WTC11 (cell line): ENCODE measurements around the gene WDR73. TPM values are rescaled to one million over a fixed set of nuclear protein-coding genes. Genes with fewer than 3 reads are reported as not detected.

ENCODE experiments used
- ATAC-seq: fragments of 200-7000 bp; cut with Tn5 transposase; 2 replicates; pipeline ENCODE4 v1.10.0; 2021; ENCODE audit warnings: mild to moderate bottlenecking, moderate library complexity
- CTCF ChIA-PET: fragments of 300-600 bp; sonication (Branson Sonifier 250); formaldehyde crosslinking; loops from one replicate; lab custom pipeline; 2021; ENCODE audit warnings: antibody characterized with exemption; lab: Charles Lee
- POLR2A ChIA-PET: fragments of 350-600 bp; sonication (Branson Sonifier 250); formaldehyde crosslinking; loops from one replicate; lab custom pipeline; 2021; ENCODE audit warnings: antibody characterized with exemption; lab: Charles Lee
- DNase-seq: peaks from one replicate; pipeline ENCODE4 v3.0.0; 2021; ENCODE audit warnings: low spot score
- H3K27ac Mint-ChIP-seq: 2 replicates; pipeline ENCODE4 v1.8.0; 2021; ENCODE audit warnings: mixed read lengths
- H3K27me3 Mint-ChIP-seq: 2 replicates; pipeline ENCODE4 v1.8.0; 2021; ENCODE audit warnings: low read depth, mild to moderate bottlenecking, moderate library complexity, mixed read lengths
- H3K36me3 Mint-ChIP-seq: 2 replicates; pipeline ENCODE4 v1.8.0; 2021; ENCODE audit warnings: mixed read lengths
- H3K4me1 Mint-ChIP-seq: 2 replicates; pipeline ENCODE4 v1.8.0; 2022; ENCODE audit warnings: mixed read lengths
- H3K4me3 Mint-ChIP-seq: 2 replicates; pipeline ENCODE4 v1.8.0; 2021; ENCODE audit warnings: mild to moderate bottlenecking, moderate library complexity, mixed read lengths
- H3K9me3 Mint-ChIP-seq: 2 replicates; pipeline ENCODE4 v1.8.0; 2021; ENCODE audit warnings: mixed read lengths
- ATF1 ChIP-seq: sonication (generic); formaldehyde crosslinking; IDR thresholded peaks from 2 replicates; pipeline ENCODE4 v1.8.1; 2023; ENCODE audit warnings: mild to moderate bottlenecking, moderate library complexity, missing genetic modification reagents
- KAT7 ChIP-seq: sonication (generic); formaldehyde crosslinking; IDR thresholded peaks from 2 replicates; pipeline ENCODE4 v1.8.1; 2023; ENCODE audit warnings: missing genetic modification reagents, mild to moderate bottlenecking, borderline replicate concordance
- MXD4 ChIP-seq: fragments of 250-450 bp; sonication (Bioruptor Pico); IDR thresholded peaks from 2 replicates; pipeline ENCODE4 v1.8.0; 2021; ENCODE audit warnings: mild to moderate bottlenecking, moderate library complexity, borderline replicate concordance
- MYBL2 ChIP-seq: sonication (generic); formaldehyde crosslinking; IDR thresholded peaks from 2 replicates; pipeline ENCODE4 v1.8.1; 2023; ENCODE audit warnings: mild to moderate bottlenecking, moderate library complexity, missing genetic modification reagents
- NFATC4 ChIP-seq: fragments of 250-450 bp; sonication (Bioruptor Pico); IDR thresholded peaks from 2 replicates; pipeline ENCODE4 v1.9.0; 2021; ENCODE audit warnings: mild to moderate bottlenecking
- NR2C2 ChIP-seq: sonication (generic); formaldehyde crosslinking; IDR thresholded peaks from 2 replicates; pipeline ENCODE4 v1.8.0; 2022; ENCODE audit warnings: mild to moderate bottlenecking, missing genetic modification reagents
- NR3C1 ChIP-seq: sonication (generic); formaldehyde crosslinking; conservative IDR thresholded peaks from 2 replicates; pipeline ENCODE4 v1.8.1; 2023; ENCODE audit warnings: low read depth, mild to moderate bottlenecking, missing genetic modification reagents
- SMAD3 ChIP-seq: sonication (generic); formaldehyde crosslinking; IDR thresholded peaks from 2 replicates; pipeline ENCODE4 v1.8.0; 2022; ENCODE audit warnings: missing genetic modification reagents, mild to moderate bottlenecking, borderline replicate concordance
- SP1 ChIP-seq: sonication (generic); formaldehyde crosslinking; conservative IDR thresholded peaks from 2 replicates; pipeline ENCODE4 v1.8.1; 2022; ENCODE audit warnings: missing genetic modification reagents
- TEAD1 ChIP-seq: sonication (generic); formaldehyde crosslinking; IDR thresholded peaks from 2 replicates; pipeline ENCODE4 v1.8.0; 2022; ENCODE audit warnings: mild to moderate bottlenecking, missing genetic modification reagents
- ZNF121 ChIP-seq: sonication (generic); formaldehyde crosslinking; IDR thresholded peaks from 2 replicates; pipeline ENCODE4 v1.8.0; 2023; ENCODE audit warnings: missing genetic modification reagents
- ZNF138 ChIP-seq: sonication (generic); formaldehyde crosslinking; conservative IDR thresholded peaks from 2 replicates; pipeline ENCODE4 v1.8.1; 2022; ENCODE audit warnings: mild to moderate bottlenecking, moderate library complexity, missing genetic modification reagents
- ZNF423 ChIP-seq: fragments of 250-450 bp; sonication (Bioruptor Pico); IDR thresholded peaks from 2 replicates; pipeline ENCODE4 v2.1.2; 2022; ENCODE audit warnings: mild to moderate bottlenecking, moderate library complexity
- total RNA-seq: library from RNA; stranded (reverse); gene quantifications from 3 replicates; pipeline ENCODE4 v1.2.3, GENCODE V29; 2021
- TF ChIP-seq, protein P1 (sequence below): fragments of 250-450 bp; sonication (Bioruptor Pico); conservative IDR thresholded peaks from 2 replicates; pipeline ENCODE4 v1.9.0; 2021; ENCODE audit warnings: mild to moderate bottlenecking
- TF ChIP-seq, protein P2 (sequence below): sonication (generic); formaldehyde crosslinking; IDR thresholded peaks from 2 replicates; pipeline ENCODE4 v1.8.1; 2023; ENCODE audit warnings: mild to moderate bottlenecking, missing genetic modification reagents, borderline replicate concordance
- TF ChIP-seq, protein P3 (sequence below): sonication (generic); formaldehyde crosslinking; IDR thresholded peaks from 2 replicates; pipeline ENCODE4 v1.8.1; 2023; ENCODE audit warnings: mild to moderate bottlenecking, missing genetic modification reagents
- TF ChIP-seq, protein P4 (sequence below): sonication (generic); formaldehyde crosslinking; IDR thresholded peaks from 2 replicates; pipeline ENCODE4 v1.8.0; 2023; ENCODE audit warnings: missing genetic modification reagents
- TF ChIP-seq, protein P5 (sequence below): sonication (generic); formaldehyde crosslinking; IDR thresholded peaks from 2 replicates; pipeline ENCODE4 v1.8.1; 2022; ENCODE audit warnings: low read depth, mild to moderate bottlenecking, moderate library complexity, missing genetic modification reagents, borderline replicate concordance
- TF ChIP-seq, protein P6 (sequence below): sonication (generic); formaldehyde crosslinking; IDR thresholded peaks from 2 replicates; pipeline ENCODE4 v1.8.1; 2022; ENCODE audit warnings: mild to moderate bottlenecking, missing genetic modification reagents, moderate library complexity, borderline replicate concordance
- TF ChIP-seq, protein P7 (sequence below): fragments of 250-450 bp; sonication (Bioruptor Pico); IDR thresholded peaks from 2 replicates; pipeline ENCODE4 v1.9.0; 2021; ENCODE audit warnings: mild to moderate bottlenecking, borderline replicate concordance

WDR73 gene
- total RNA-seq, 1 experiment from 2014 or later = 22.6 TPM

DNA sequence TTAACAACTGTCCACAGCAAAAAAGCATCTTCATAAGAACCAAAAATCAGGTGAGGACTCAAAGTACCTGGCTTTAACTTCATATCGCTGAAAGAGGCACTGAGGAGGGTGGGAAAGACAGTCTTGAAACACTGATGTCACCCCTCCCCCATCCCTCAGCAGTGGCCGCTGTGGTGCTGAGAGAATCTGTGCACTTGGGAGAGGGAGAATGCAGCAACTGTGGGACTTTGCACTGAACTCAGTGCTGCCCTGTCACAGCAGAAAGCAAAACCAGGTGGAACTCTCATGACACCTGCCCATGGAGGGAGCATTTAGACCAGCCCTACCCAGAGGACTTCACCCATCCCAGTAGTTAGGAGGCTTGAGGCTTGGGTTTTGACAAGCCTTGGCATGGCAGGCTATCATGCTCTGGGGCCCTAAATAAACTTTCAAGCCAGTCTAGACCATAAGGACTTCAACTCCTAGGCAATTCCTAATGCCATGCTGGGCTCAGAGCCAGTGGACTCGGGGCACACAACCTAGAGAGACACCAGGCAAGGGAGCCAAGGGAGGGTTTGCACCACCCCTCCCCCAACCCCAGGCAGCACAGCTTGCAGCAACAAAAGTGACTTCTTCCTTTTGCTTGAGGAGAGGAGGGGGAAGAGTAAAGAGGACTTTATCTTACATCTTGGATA, 59.3 kb downstream of the WDR73 start (continued):
- TF ChIP-seq, protein P1, sequence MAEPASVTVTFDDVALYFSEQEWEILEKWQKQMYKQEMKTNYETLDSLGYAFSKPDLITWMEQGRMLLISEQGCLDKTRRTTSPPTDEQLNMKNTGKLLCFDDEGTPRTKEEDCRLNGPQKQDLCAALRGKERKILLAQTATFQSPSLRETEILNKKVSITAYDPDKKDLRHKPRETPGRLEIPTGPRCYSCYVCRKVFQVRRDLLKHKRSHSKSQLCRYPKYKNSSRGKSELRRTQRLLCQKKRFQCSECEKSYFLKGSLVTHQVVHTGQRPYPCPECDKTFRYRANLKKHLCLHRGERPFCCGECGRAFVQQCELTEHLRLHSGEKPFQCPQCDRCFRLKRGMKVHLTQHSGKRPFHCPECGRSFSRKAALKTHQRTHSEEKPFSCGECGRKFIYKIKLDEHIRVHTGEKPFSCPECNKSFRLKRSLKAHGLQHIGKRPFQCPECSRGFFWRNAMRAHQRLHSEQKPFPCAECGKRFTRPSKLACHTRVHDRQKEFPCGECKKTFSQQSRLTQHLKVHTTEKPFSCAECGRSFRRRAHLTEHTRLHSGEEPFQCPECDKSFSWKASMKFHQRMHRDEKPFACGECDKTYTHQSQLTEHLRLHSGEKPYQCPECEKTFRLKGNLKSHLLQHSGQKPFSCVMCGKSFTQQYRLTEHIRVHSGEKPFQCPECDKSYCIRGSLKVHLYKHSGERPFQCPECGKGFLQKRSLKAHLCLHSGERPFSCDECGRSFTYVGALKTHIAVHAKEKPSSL (CRISPR knock-in tag) = no peak
- TF ChIP-seq, protein P2, sequence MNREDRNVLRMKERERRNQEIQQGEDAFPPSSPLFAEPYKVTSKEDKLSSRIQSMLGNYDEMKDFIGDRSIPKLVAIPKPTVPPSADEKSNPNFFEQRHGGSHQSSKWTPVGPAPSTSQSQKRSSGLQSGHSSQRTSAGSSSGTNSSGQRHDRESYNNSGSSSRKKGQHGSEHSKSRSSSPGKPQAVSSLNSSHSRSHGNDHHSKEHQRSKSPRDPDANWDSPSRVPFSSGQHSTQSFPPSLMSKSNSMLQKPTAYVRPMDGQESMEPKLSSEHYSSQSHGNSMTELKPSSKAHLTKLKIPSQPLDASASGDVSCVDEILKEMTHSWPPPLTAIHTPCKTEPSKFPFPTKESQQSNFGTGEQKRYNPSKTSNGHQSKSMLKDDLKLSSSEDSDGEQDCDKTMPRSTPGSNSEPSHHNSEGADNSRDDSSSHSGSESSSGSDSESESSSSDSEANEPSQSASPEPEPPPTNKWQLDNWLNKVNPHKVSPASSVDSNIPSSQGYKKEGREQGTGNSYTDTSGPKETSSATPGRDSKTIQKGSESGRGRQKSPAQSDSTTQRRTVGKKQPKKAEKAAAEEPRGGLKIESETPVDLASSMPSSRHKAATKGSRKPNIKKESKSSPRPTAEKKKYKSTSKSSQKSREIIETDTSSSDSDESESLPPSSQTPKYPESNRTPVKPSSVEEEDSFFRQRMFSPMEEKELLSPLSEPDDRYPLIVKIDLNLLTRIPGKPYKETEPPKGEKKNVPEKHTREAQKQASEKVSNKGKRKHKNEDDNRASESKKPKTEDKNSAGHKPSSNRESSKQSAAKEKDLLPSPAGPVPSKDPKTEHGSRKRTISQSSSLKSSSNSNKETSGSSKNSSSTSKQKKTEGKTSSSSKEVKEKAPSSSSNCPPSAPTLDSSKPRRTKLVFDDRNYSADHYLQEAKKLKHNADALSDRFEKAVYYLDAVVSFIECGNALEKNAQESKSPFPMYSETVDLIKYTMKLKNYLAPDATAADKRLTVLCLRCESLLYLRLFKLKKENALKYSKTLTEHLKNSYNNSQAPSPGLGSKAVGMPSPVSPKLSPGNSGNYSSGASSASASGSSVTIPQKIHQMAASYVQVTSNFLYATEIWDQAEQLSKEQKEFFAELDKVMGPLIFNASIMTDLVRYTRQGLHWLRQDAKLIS (CRISPR knock-in tag) = no peak
- TF ChIP-seq MXD4 = no peak
- no peak for TF ChIP-seq SMAD3 (CRISPR knock-in tag)
- TF ChIP-seq, all 79 proteins: peak for 0

DNA sequence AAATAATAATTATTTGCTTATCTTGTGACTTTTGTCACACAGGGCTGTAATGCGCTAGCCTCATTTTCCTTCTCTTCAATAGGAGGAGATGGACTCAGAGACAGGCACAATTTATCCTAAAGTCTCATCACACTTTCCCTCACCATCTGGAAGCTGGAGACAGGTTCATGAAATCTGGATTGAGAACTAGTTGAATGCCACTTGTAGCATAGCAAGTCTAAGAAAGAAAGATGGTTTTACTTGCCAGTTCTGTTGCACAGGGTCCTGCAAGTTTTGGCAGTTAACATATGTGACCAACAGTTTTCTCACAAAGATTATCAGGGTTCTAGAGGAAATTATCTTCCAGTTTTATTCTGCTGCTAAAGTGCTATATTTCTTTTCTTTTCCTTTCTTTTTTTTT, 62.3 kb downstream of the WDR73 start:
- peaks cover 22% of the 10 kb centered on the region for H3K27me3 Mint-ChIP-seq
- no peak for DNase-seq
- H3K4me3 Mint-ChIP-seq = no peak overlapping the region
- POLR2A ChIA-PET = no interaction called here
- TF ChIP-seq, protein P3, sequence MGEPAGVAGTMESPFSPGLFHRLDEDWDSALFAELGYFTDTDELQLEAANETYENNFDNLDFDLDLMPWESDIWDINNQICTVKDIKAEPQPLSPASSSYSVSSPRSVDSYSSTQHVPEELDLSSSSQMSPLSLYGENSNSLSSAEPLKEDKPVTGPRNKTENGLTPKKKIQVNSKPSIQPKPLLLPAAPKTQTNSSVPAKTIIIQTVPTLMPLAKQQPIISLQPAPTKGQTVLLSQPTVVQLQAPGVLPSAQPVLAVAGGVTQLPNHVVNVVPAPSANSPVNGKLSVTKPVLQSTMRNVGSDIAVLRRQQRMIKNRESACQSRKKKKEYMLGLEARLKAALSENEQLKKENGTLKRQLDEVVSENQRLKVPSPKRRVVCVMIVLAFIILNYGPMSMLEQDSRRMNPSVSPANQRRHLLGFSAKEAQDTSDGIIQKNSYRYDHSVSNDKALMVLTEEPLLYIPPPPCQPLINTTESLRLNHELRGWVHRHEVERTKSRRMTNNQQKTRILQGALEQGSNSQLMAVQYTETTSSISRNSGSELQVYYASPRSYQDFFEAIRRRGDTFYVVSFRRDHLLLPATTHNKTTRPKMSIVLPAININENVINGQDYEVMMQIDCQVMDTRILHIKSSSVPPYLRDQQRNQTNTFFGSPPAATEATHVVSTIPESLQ (CRISPR knock-in tag) = no peak
- TF ChIP-seq ZNF138 (CRISPR knock-in tag) (no peak), NR3C1 (CRISPR knock-in tag) (no peak), NFATC4 (CRISPR knock-in tag) (no peak), TEAD1 (CRISPR knock-in tag) (no peak), MXD4 (no peak), ZNF423 (CRISPR knock-in tag) (no peak), NR2C2 (CRISPR knock-in tag) (no peak), KAT7 (CRISPR knock-in tag) (no peak), ZNF121 (CRISPR knock-in tag) (no peak), SP1 (CRISPR knock-in tag) (no peak), MYBL2 (no peak), ATF1 (CRISPR knock-in tag) (no peak)
- TF ChIP-seq, protein P4, sequence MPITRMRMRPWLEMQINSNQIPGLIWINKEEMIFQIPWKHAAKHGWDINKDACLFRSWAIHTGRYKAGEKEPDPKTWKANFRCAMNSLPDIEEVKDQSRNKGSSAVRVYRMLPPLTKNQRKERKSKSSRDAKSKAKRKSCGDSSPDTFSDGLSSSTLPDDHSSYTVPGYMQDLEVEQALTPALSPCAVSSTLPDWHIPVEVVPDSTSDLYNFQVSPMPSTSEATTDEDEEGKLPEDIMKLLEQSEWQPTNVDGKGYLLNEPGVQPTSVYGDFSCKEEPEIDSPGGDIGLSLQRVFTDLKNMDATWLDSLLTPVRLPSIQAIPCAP (CRISPR knock-in tag) = no peak
- TF ChIP-seq, protein P5, sequence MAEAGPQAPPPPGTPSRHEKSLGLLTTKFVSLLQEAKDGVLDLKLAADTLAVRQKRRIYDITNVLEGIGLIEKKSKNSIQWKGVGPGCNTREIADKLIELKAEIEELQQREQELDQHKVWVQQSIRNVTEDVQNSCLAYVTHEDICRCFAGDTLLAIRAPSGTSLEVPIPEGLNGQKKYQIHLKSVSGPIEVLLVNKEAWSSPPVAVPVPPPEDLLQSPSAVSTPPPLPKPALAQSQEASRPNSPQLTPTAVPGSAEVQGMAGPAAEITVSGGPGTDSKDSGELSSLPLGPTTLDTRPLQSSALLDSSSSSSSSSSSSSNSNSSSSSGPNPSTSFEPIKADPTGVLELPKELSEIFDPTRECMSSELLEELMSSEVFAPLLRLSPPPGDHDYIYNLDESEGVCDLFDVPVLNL (CRISPR knock-in tag) = no peak
- TF ChIP-seq, protein P6, sequence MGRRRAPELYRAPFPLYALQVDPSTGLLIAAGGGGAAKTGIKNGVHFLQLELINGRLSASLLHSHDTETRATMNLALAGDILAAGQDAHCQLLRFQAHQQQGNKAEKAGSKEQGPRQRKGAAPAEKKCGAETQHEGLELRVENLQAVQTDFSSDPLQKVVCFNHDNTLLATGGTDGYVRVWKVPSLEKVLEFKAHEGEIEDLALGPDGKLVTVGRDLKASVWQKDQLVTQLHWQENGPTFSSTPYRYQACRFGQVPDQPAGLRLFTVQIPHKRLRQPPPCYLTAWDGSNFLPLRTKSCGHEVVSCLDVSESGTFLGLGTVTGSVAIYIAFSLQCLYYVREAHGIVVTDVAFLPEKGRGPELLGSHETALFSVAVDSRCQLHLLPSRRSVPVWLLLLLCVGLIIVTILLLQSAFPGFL = no peak
- TF ChIP-seq, protein P7, sequence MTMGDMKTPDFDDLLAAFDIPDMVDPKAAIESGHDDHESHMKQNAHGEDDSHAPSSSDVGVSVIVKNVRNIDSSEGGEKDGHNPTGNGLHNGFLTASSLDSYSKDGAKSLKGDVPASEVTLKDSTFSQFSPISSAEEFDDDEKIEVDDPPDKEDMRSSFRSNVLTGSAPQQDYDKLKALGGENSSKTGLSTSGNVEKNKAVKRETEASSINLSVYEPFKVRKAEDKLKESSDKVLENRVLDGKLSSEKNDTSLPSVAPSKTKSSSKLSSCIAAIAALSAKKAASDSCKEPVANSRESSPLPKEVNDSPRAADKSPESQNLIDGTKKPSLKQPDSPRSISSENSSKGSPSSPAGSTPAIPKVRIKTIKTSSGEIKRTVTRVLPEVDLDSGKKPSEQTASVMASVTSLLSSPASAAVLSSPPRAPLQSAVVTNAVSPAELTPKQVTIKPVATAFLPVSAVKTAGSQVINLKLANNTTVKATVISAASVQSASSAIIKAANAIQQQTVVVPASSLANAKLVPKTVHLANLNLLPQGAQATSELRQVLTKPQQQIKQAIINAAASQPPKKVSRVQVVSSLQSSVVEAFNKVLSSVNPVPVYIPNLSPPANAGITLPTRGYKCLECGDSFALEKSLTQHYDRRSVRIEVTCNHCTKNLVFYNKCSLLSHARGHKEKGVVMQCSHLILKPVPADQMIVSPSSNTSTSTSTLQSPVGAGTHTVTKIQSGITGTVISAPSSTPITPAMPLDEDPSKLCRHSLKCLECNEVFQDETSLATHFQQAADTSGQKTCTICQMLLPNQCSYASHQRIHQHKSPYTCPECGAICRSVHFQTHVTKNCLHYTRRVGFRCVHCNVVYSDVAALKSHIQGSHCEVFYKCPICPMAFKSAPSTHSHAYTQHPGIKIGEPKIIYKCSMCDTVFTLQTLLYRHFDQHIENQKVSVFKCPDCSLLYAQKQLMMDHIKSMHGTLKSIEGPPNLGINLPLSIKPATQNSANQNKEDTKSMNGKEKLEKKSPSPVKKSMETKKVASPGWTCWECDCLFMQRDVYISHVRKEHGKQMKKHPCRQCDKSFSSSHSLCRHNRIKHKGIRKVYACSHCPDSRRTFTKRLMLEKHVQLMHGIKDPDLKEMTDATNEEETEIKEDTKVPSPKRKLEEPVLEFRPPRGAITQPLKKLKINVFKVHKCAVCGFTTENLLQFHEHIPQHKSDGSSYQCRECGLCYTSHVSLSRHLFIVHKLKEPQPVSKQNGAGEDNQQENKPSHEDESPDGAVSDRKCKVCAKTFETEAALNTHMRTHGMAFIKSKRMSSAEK = no peak
- TF ChIP-seq, all 79 proteins: peak for 0
- CTCF ChIA-PET = no interaction called here
- H3K4me1 Mint-ChIP-seq = peaks cover 24% of the 10 kb centered on the region
- no peak overlapping the region for H3K27ac Mint-ChIP-seq
- ATAC-seq = no peak
- peaks cover 28% of the 10 kb centered on the region for H3K9me3 Mint-ChIP-seq
- 0 out of 2 replicates have a peak, but pooled peaks cover 3% of the 10 kb centered on the region for H3K36me3 Mint-ChIP-seq
